HepG2 (cell line): ENCODE data around the gene C11orf42.

Experiments used
- CTCF ChIP-seq: sonication (generic); formaldehyde crosslinking; IDR thresholded peaks from 2 replicates; pipeline ENCODE4 v1.5.0; 2020; ENCODE audit warnings: mild to moderate bottlenecking, missing genetic modification reagents, moderate library complexity
- RFX1 ChIP-seq: fragments of 450-650 bp; IDR thresholded peaks from 2 replicates; pipeline ENCODE4 v1.6.1; 2017
- TARDBP ChIP-seq: sonication (generic); formaldehyde crosslinking; IDR thresholded peaks from 2 replicates; pipeline ENCODE4 v1.8.0; 2022; ENCODE audit warnings: mild to moderate bottlenecking, missing genetic modification reagents
- ZNF326 ChIP-seq: sonication (generic); formaldehyde crosslinking; IDR thresholded peaks from 2 replicates; pipeline ENCODE4 v1.4.0; 2020; ENCODE audit warnings: missing genetic modification reagents, borderline replicate concordance
- ZNF556 ChIP-seq: sonication (generic); formaldehyde crosslinking; IDR thresholded peaks from 2 replicates; pipeline ENCODE4 v1.4.0; 2020; ENCODE audit warnings: mild to moderate bottlenecking, missing genetic modification reagents, borderline replicate concordance
- ZNF792 ChIP-seq: IDR thresholded peaks from 2 replicates; pipeline ENCODE4 v1.6.1; 2016
- TF ChIP-seq, protein P1 (sequence below): sonication (generic); formaldehyde crosslinking; IDR thresholded peaks from 2 replicates; pipeline ENCODE4 v1.4.0; 2020; ENCODE audit warnings: missing genetic modification reagents, borderline replicate concordance
- TF ChIP-seq, protein P2 (sequence below): sonication (generic); formaldehyde crosslinking; IDR thresholded peaks from 2 replicates; pipeline ENCODE4 v1.4.0; 2020; ENCODE audit warnings: low read depth, mild to moderate bottlenecking, missing genetic modification reagents

DNA sequence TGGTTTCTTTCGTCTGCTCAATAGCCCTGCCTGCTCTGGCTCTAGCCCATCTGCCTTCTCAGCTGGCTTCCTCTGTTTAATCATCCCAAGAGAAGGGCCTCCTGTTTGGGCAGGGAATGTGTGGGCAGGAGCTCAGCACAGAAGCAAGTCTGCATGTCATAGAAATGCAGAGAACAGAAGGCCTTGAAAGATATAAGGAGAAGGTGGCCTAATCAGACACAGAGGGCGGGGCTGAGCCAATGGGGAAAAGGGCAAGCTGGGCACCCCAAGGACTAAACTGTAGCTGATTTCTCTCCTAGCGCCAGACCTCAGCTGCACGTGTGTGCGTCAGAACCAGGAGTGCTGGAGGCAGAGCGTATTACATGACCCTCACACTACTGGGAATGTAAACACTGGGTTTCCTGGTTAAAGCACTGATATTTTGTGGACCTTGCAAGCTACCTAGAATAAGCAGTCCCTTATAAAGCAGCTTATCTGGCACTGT is 46.7 kb downstream of the C11orf42 start:
- TF ChIP-seq CTCF (CRISPR knock-in tag) (no peak), RFX1 (no peak), TARDBP (CRISPR knock-in tag) (no peak), ZNF556 (CRISPR knock-in tag) (no peak), ZNF326 (CRISPR knock-in tag) (no peak), ZNF792 (CRISPR knock-in tag) (no peak)
- TF ChIP-seq, protein P1, sequence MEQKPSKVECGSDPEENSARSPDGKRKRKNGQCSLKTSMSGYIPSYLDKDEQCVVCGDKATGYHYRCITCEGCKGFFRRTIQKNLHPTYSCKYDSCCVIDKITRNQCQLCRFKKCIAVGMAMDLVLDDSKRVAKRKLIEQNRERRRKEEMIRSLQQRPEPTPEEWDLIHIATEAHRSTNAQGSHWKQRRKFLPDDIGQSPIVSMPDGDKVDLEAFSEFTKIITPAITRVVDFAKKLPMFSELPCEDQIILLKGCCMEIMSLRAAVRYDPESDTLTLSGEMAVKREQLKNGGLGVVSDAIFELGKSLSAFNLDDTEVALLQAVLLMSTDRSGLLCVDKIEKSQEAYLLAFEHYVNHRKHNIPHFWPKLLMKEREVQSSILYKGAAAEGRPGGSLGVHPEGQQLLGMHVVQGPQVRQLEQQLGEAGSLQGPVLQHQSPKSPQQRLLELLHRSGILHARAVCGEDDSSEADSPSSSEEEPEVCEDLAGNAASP (CRISPR knock-in tag): no peak
- TF ChIP-seq, protein P2, sequence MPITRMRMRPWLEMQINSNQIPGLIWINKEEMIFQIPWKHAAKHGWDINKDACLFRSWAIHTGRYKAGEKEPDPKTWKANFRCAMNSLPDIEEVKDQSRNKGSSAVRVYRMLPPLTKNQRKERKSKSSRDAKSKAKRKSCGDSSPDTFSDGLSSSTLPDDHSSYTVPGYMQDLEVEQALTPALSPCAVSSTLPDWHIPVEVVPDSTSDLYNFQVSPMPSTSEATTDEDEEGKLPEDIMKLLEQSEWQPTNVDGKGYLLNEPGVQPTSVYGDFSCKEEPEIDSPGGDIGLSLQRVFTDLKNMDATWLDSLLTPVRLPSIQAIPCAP (CRISPR knock-in tag): no peak
